K562 (cell line): ENCODE data around the gene FBXO4. TPM values are rescaled to one million over a fixed set of nuclear protein-coding genes. Genes with fewer than 3 reads are reported as not detected.

ENCODE experiments used
- CAMTA2 ChIP-seq: fragments of 250-450 bp; sonication (Bioruptor Pico); conservative IDR thresholded peaks from 2 replicates; pipeline ENCODE4 v1.5.1; 2022
- E2F5 ChIP-seq: sonication (generic); formaldehyde crosslinking; IDR thresholded peaks from 2 replicates; pipeline ENCODE4 v1.8.0; 2022; ENCODE audit warnings: mild to moderate bottlenecking, missing genetic modification reagents
- ETV1 ChIP-seq: fragments of 450-650 bp; conservative IDR thresholded peaks from 2 replicates; pipeline ENCODE4 v1.6.1; 2016; ENCODE audit warnings: missing genetic modification characterization, control low read depth, low read depth, missing compliant biosample characterization
- FOXA1 ChIP-seq: fragments of 450-650 bp; IDR thresholded peaks from 2 replicates; pipeline ENCODE4 v1.6.1; 2016; ENCODE audit warnings: mild to moderate bottlenecking, borderline replicate concordance
- GABPB2 ChIP-seq: fragments of 250-450 bp; sonication (Bioruptor Pico); conservative IDR thresholded peaks from 2 replicates; pipeline ENCODE4 v1.5.1; 2021; ENCODE audit warnings: mild to moderate bottlenecking
- HLTF ChIP-seq: fragments of 450-650 bp; IDR thresholded peaks from 2 replicates; pipeline ENCODE4 v1.6.1; 2016
- JUN ChIP-seq, 2 experiments: sonication (generic) in 1 of 2; formaldehyde crosslinking in 1 of 2; IDR thresholded peaks; 2 replicates each; pipeline versions ENCODE4 v1.6.1 to v1.8.0; 2012 to 2022; ENCODE audit warnings: borderline replicate concordance in 2 of 2, mild to moderate bottlenecking in 2 of 2, improper control_type of control experiment in 1 of 2, low read depth in 1 of 2, low read length in 1 of 2, missing genetic modification reagents in 1 of 2
- MAFG ChIP-seq: fragments of 450-650 bp; conservative IDR thresholded peaks from 2 replicates; pipeline ENCODE4 v1.6.1; 2016; ENCODE audit warnings: missing genetic modification characterization, missing compliant biosample characterization
- MAZ ChIP-seq, 2 experiments: fragments of 450-650 bp in 1 of 2; sonication (generic) in 1 of 2; formaldehyde crosslinking; IDR thresholded peaks in 1 of 2; conservative IDR thresholded peaks in 1 of 2; 2 replicates each; pipeline versions ENCODE4 v1.4.0 to v1.5.0; 2020; ENCODE audit warnings: mild to moderate bottlenecking in 1 of 2, missing genetic modification reagents in 1 of 2
- MTA3 ChIP-seq: fragments of 450-650 bp; formaldehyde crosslinking; IDR thresholded peaks from 2 replicates; pipeline ENCODE4 v1.6.1; 2017; ENCODE audit warnings: mild to moderate bottlenecking, borderline replicate concordance
- NFYB ChIP-seq: IDR thresholded peaks from 2 replicates; pipeline ENCODE4 v1.6.1; 2011; ENCODE audit warnings: mild to moderate bottlenecking, moderate library complexity; ENCODE audit not compliant: insufficient read length; ENCODE audit errors: extremely low read depth
- POLR3G ChIP-seq: IDR thresholded peaks from 2 replicates; pipeline ENCODE4 v1.6.1; 2011; ENCODE audit not compliant: insufficient read length, insufficient replicate concordance; ENCODE audit errors: extremely low read depth
- RFX5 ChIP-seq: IDR thresholded peaks from 2 replicates; pipeline ENCODE4 v1.6.1; 2011; ENCODE audit warnings: low read depth, mild to moderate bottlenecking, improper control_type of control experiment, low read length
- SAFB2 ChIP-seq: fragments of 200-400 bp; formaldehyde crosslinking; IDR thresholded peaks from 2 replicates; pipeline ENCODE4 v1.6.1; 2018; ENCODE audit warnings: borderline replicate concordance, low read length, low read depth, moderate library complexity; ENCODE audit not compliant: severe bottlenecking
- ZBED1 ChIP-seq: IDR thresholded peaks from 2 replicates; pipeline ENCODE4 v1.6.1; 2014
- ZNF24 ChIP-seq: fragments of 450-650 bp; IDR thresholded peaks from 2 replicates; pipeline ENCODE4 v1.6.1; 2016
- ZNF57 ChIP-seq: fragments of 450-650 bp; formaldehyde crosslinking; IDR thresholded peaks from 2 replicates; pipeline ENCODE4 v1.4.0; 2020; ENCODE audit warnings: mild to moderate bottlenecking, moderate library complexity
- polyA plus RNA-seq, 8 experiments: library from polyadenylated mRNA; depleted of rRNA in 4 of 8; stranded (reverse) in 5 of 8; unstranded in 3 of 8; fragments of >200 nt; fragmentation: Nextera tagmentation in 2 of 8; fragmentation: Illumina TruSeq in 1 of 8; extraction: Ambion mirVana in 2 of 8; extraction: Trizol in 1 of 8; gene quantifications; 2 replicates each; pipeline versions ENCODE4 v1.2.1 to v1.2.3, GENCODE V29; 2011 to 2014; ENCODE audit warnings: inconsistent platforms in 1 of 8, missing spikeins in 1 of 8
- total RNA-seq, 7 experiments: library from RNA; depleted of rRNA in 6 of 7; stranded (reverse); fragments of >200 nt in 6 of 7; fragmentation: Illumina TruSeq in 2 of 7; extraction: Trizol in 2 of 7; gene quantifications; 2 replicates each; pipeline versions ENCODE4 v1.2.1 to v1.2.3, GENCODE V29; 2011 to 2021; ENCODE audit warnings: low replicate concordance in 1 of 7
- TF ChIP-seq, protein P1 (sequence below): fragments of 250-450 bp; sonication (Bioruptor Pico); IDR thresholded peaks from 2 replicates; pipeline ENCODE4 v1.5.0; 2020; ENCODE audit warnings: mild to moderate bottlenecking
- TF ChIP-seq, protein P2 (sequence below): sonication (generic); formaldehyde crosslinking; IDR thresholded peaks from 2 replicates; pipeline ENCODE4 v1.5.0; 2020; ENCODE audit warnings: missing genetic modification reagents
- TF ChIP-seq, protein P3 (sequence below): fragments of 250-450 bp; sonication (Bioruptor Pico); IDR thresholded peaks from 2 replicates; pipeline ENCODE4 v1.4.0; 2020; ENCODE audit warnings: mild to moderate bottlenecking, moderate library complexity, borderline replicate concordance

The FBXO4 gene
- total and polyA plus RNA-seq, 9 of the 15 experiments (the other 6 are each of a cell fraction or from before 2014, with no cell fraction given), result 5.9 to 33.4 (median 19.6) TPM

GRCh38 chr5:41903892-41904799 is 20.9 kb upstream of the FBXO4 start, which contains the start of gene RIMOC1 (continued):
- peak; percentile 59; the same call in 1 of the 2 replicates for TF ChIP-seq JUN (IDR thresholded peaks at IDR 0.05; ENCODE audit: borderline replicate concordance, low read depth, low read length)
- TF ChIP-seq JUN (CRISPR knock-in tag; IDR thresholded peaks at IDR 0.05; ENCODE audit: borderline replicate concordance), result no peak
- TF ChIP-seq MAZ (CRISPR knock-in tag; conservative IDR thresholded peaks at IDR 0.05 in 1 of 2, IDR thresholded peaks at IDR 0.05 in 1 of 2), result peak; percentile 91 to 96
- peak; percentile 88 for TF ChIP-seq NFYB
- no peak for TF ChIP-seq POLR3G
- TF ChIP-seq E2F5 (CRISPR knock-in tag), result peak; percentile 23; the same call in 1 of the 2 replicates
- no peak for TF ChIP-seq RFX5
- TF ChIP-seq, protein P1, sequence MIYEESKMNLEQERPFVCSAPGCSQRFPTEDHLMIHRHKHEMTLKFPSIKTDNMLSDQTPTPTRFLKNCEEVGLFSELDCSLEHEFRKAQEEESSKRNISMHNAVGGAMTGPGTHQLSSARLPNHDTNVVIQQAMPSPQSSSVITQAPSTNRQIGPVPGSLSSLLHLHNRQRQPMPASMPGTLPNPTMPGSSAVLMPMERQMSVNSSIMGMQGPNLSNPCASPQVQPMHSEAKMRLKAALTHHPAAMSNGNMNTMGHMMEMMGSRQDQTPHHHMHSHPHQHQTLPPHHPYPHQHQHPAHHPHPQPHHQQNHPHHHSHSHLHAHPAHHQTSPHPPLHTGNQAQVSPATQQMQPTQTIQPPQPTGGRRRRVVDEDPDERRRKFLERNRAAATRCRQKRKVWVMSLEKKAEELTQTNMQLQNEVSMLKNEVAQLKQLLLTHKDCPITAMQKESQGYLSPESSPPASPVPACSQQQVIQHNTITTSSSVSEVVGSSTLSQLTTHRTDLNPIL (CRISPR knock-in tag), result no peak
- TF ChIP-seq CAMTA2, result no peak
- no peak for TF ChIP-seq SAFB2
- TF ChIP-seq, protein P2, sequence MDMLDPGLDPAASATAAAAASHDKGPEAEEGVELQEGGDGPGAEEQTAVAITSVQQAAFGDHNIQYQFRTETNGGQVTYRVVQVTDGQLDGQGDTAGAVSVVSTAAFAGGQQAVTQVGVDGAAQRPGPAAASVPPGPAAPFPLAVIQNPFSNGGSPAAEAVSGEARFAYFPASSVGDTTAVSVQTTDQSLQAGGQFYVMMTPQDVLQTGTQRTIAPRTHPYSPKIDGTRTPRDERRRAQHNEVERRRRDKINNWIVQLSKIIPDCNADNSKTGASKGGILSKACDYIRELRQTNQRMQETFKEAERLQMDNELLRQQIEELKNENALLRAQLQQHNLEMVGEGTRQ (CRISPR knock-in tag), result peak; percentile 99
- TF ChIP-seq MAFG (tag), result no peak
- TF ChIP-seq, protein P3, sequence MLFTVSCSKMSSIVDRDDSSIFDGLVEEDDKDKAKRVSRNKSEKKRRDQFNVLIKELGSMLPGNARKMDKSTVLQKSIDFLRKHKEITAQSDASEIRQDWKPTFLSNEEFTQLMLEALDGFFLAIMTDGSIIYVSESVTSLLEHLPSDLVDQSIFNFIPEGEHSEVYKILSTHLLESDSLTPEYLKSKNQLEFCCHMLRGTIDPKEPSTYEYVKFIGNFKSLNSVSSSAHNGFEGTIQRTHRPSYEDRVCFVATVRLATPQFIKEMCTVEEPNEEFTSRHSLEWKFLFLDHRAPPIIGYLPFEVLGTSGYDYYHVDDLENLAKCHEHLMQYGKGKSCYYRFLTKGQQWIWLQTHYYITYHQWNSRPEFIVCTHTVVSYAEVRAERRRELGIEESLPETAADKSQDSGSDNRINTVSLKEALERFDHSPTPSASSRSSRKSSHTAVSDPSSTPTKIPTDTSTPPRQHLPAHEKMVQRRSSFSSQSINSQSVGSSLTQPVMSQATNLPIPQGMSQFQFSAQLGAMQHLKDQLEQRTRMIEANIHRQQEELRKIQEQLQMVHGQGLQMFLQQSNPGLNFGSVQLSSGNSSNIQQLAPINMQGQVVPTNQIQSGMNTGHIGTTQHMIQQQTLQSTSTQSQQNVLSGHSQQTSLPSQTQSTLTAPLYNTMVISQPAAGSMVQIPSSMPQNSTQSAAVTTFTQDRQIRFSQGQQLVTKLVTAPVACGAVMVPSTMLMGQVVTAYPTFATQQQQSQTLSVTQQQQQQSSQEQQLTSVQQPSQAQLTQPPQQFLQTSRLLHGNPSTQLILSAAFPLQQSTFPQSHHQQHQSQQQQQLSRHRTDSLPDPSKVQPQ (CRISPR knock-in tag), result 0 out of 2 replicates have a peak, but pooled peaks have one; percentile 81
- no peak for TF ChIP-seq ZNF57
- TF ChIP-seq ETV1 (tag), result peak; percentile 78
- TF ChIP-seq GABPB2 (CRISPR knock-in tag), result no peak; the same call in 1 of the 2 replicates
- peak; percentile 79 for TF ChIP-seq MTA3
- peak; percentile 67; the same call in 1 of the 2 replicates for TF ChIP-seq HLTF
- no peak for TF ChIP-seq FOXA1
- TF ChIP-seq ZBED1, result no peak; the same call in 1 of the 2 replicates
- no peak for TF ChIP-seq ZNF24
